Esophagus (tissue), 2 donors: ENCODE measurements around the gene ABCC5. TPM values are rescaled to one million over a fixed set of nuclear protein-coding genes. Genes with fewer than 3 reads are reported as not detected.

Experiments
- H3K27ac ChIP-seq, 2 donors: one replicate each; pipeline ENCODE4 v1.5.1; 2013; ENCODE audit warnings: low read depth in 2 of 2, mild to moderate bottlenecking in 2 of 2, inconsistent platforms in 1 of 2, low read length in 1 of 2, moderate library complexity in 1 of 2
- H3K27me3 ChIP-seq, 2 donors: one replicate each; pipeline ENCODE4 v1.6.1; 2013; ENCODE audit warnings: low read length in 2 of 2, control low read depth in 1 of 2, mild to moderate bottlenecking in 1 of 2; ENCODE audit not compliant: insufficient read depth in 2 of 2, control insufficient read depth in 1 of 2
- H3K36me3 ChIP-seq, 2 donors: one replicate each; pipeline ENCODE4 v1.6.1; 2013; ENCODE audit warnings: low read length in 1 of 2; ENCODE audit not compliant: control insufficient read depth in 2 of 2, insufficient read depth in 2 of 2
- H3K4me1 ChIP-seq, 2 donors: one replicate each; pipeline ENCODE4 v1.6.1; 2013; ENCODE audit warnings: low read length in 1 of 2; ENCODE audit not compliant: control insufficient read depth in 2 of 2, insufficient read depth in 2 of 2
- H3K4me3 ChIP-seq, 2 donors: one replicate each; pipeline ENCODE4 v1.5.1; 2013; ENCODE audit warnings: low read length in 2 of 2, mild to moderate bottlenecking in 2 of 2, low read depth in 1 of 2, moderate library complexity in 1 of 2
- H3K9me3 ChIP-seq, 2 donors: one replicate each; pipeline ENCODE4 v1.6.1; 2013; ENCODE audit warnings: mild to moderate bottlenecking in 2 of 2, low read depth in 1 of 2, low read length in 1 of 2, moderate library complexity in 1 of 2; ENCODE audit not compliant: control insufficient read depth in 2 of 2, insufficient read depth in 1 of 2
- WGBS, 2 donors: extraction: QIAGEN DNeasy Blood & Tissue Kit; methylation state at CpG; one replicate each; pipeline ENCODE4 v1.1.7; 2013; 5-methylcytosine and 5-hydroxymethylcytosine counted together
- polyA plus RNA-seq, 2 donors: library from polyadenylated mRNA; stranded (reverse); fragments of 200-250 nt; gene quantifications; one replicate each; pipeline ENCODE4 v1.2.3, GENCODE V29; 2013
- donor health status: healthy with polysubstance abuse.
- donor health status: Bipolar disorder and iron deficiency.

The ABCC5 gene
- 10 to 100 TPM; 19.2 to 56.0 TPM for polyA plus RNA-seq

DNA sequence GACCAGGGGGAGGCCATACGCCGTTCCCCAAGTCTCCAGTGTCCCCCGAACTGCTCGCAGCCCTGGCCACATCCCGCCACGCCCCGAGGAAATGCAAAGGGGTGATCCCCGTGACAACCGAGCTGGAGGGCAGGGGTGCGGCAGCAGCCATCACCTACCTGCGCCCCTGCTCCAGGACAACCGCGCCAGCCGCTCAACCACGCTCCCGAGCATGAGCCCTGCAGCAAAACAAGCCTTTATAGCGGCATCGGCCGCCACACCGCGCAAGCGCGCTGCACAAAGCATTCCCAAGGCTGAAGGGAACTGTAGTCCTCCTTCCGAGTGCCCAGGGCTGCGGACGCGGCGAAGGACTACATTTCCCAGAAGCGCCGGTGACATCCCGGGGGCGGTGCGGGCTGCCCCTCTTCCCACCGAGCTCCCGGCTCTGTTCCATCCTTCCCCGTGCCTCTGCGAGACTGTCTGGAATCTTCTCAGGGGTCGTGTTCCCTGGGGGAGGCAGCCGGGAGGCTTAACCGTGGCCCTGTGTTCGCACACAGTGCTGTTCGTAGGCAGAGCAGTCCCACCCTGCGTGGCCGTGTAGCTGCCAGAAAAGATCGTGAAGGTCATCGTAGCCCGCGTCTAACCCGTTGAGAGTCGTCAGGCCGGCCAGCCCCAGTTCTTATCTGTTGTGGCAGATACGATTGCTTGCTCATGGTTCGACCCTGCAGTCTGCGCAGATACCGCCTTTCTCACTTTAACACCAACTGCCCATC lies at the start of gene ABCC5:
Gene ABCC5 (minus strand): TSS at position 213 of the 752 bp plus-strand sequence. CDS start 3,492 bp downstream, outside the sequence.
- Histone ChIP-seq H3K4me3 (peak within 1 kb of the TSS; percentile 87 to 94), H3K4me1 (no peaks in the 10 kb centered on the region), H3K36me3 (no peaks in the 10 kb centered on the region), H3K27me3 (no peaks in the 10 kb centered on the region), H3K27ac (peak within 1 kb of the TSS; percentile 69 to 75), H3K9me3 (no peaks in the 10 kb centered on the region)
- 0% methylated on average over 55 of the region's 55 CpGs for WGBS, 2 donors

DNA sequence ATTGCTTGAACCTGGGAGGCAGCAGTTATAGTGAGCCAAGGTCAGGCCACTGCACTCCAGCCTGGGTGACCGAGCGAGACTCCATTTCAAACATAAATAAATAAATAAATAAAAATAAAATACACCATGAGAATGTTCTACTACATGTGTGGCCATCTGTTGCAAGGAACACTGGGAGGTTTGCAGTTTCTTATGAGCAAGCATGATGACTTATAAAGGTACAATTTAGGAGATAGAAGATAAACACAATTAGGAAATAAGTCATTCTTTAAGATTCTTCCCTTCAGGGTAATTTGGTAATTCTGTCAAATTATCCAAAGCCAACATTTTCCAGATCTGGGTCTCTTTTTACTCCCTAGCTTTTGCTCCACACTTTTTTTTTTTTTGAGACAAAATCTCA lies 48.5 kb upstream of the ABCC5 start:
- no peaks in the 10 kb centered on the region for H3K9me3 ChIP-seq
- WGBS, 2 donors: 86 to 93% methylated on average over 2 of the region's 2 CpGs

DNA sequence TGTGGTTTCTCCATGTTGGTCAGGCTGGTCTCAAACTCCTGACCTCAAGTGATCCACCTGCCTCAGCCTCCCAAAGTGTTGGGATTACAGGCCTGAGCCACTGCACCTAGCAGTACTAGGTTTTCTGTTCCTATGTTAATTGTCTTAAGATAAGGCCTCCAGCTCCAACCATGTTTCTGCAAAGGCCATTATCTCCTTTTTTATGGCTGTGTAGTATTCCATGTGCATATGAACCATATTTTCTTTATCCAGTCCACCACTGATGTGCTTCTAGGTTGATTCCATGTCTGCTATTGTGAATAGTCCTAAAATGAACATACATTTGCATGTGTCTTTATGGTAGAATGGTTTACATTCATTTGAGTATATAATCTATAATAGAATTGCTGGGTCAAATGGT lies 45.0 kb upstream of the ABCC5 start:
- no peaks in the 10 kb centered on the region for H3K9me3 ChIP-seq
- no peak overlapping the region for H3K27ac ChIP-seq
- no peaks in the 10 kb centered on the region for H3K36me3 ChIP-seq
- H3K27me3 ChIP-seq: no peaks in the 10 kb centered on the region
- no peaks in the 10 kb centered on the region for H3K4me1 ChIP-seq
- no peak overlapping the region for H3K4me3 ChIP-seq

More for the DNA sequence above, 48.5 kb upstream of the ABCC5 start:
- Histone ChIP-seq H3K4me3 (no peak overlapping the region), H3K27me3 (no peaks in the 10 kb centered on the region), H3K27ac (no peak overlapping the region), H3K36me3 (no peaks in the 10 kb centered on the region), H3K4me1 (no peaks in the 10 kb centered on the region)

DNA sequence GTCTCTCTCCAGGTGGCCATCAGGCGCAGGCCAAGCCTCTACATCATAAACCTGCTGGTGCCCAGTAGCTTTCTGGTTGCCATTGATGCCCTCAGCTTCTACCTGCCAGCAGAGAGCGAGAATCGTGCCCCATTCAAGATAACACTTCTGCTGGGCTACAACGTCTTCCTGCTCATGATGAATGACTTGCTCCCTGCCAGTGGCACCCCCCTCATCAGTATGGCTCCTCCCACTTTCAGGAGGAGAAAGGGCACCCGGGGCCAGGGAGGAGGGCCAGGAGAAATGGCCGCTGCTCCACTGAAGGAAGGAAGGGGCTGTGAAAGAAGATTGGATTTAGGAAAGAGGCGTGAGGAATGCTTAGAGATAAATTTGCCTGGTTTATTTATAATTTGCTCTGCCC lies 41.7 kb upstream of the ABCC5 start:
- Histone ChIP-seq H3K9me3 (no peaks in the 10 kb centered on the region), H3K27me3 (no peaks in the 10 kb centered on the region), H3K27ac (no peak overlapping the region), H3K4me1 (no peaks in the 10 kb centered on the region), H3K36me3 (no peaks in the 10 kb centered on the region), H3K4me3 (no peak overlapping the region)
- WGBS, 2 donors: 49 to 59% methylated on average over 7 of the region's 7 CpGs

DNA sequence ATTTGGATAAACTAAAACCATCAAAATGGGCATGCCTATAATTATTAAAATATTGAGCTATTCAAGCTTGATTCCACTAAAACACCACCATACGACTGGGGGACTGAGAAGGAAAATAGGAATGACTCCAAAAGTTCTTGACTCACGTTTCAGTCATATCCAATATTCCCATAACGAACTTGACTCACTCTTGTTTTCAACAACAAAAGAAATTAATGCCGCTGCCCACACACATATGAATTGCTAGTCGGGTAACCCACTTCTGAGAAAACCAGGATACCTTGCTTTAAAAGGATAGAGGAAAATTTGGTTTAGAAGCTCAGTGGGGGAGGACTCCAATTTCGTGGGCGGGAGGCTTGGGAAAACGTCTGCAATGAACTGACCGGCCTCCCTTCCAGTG lies 40.3 kb upstream of the ABCC5 start:
- Histone ChIP-seq H3K4me1 (no peaks in the 10 kb centered on the region), H3K27me3 (peaks cover 0 to 2% of the 10 kb centered on the region in 2 donors), H3K36me3 (no peaks in the 10 kb centered on the region), H3K4me3 (no peak overlapping the region), H3K27ac (no peak overlapping the region), H3K9me3 (no peaks in the 10 kb centered on the region)
- WGBS, 2 donors: 48 to 54% methylated on average over 9 of the region's 9 CpGs

DNA sequence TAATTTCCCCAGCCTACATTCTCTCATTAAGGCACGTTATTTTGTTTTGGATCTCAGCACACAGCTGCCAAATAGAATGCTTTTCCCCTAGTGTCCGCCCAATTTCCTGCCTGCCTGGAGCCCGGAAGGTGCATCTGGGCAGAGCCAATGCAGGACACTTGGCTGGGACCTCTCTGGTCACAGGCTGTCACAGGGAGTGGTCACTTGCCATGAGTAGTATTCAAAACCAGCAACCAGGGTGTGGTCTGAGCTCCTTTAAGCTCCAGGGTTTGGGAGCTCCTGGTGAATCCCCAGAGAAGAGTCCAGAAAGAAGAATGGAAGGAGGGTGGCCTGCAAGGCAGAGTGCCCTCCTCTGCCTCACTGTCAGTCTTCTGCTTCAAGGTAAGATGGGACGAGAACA lies 35.1 kb upstream of the ABCC5 start, which contains the start of gene HTR3C:
Gene HTR3C (plus strand): TSS at position 281 of the 400 bp plus-strand sequence. CDS start 34 bp downstream, at position 315.
- no peaks in the 10 kb centered on the region for H3K36me3 ChIP-seq
- H3K27me3 ChIP-seq: peaks cover 0 to 2% of the 10 kb centered on the region in 2 donors
- H3K9me3 ChIP-seq: no peaks in the 10 kb centered on the region
- no peaks in the 10 kb centered on the region for H3K4me1 ChIP-seq
- WGBS, 2 donors: 75 to 79% methylated on average over 4 of the region's 4 CpGs
- H3K27ac ChIP-seq: no peak within 1 kb of the TSS
- no peak within 1 kb of the TSS for H3K4me3 ChIP-seq

DNA sequence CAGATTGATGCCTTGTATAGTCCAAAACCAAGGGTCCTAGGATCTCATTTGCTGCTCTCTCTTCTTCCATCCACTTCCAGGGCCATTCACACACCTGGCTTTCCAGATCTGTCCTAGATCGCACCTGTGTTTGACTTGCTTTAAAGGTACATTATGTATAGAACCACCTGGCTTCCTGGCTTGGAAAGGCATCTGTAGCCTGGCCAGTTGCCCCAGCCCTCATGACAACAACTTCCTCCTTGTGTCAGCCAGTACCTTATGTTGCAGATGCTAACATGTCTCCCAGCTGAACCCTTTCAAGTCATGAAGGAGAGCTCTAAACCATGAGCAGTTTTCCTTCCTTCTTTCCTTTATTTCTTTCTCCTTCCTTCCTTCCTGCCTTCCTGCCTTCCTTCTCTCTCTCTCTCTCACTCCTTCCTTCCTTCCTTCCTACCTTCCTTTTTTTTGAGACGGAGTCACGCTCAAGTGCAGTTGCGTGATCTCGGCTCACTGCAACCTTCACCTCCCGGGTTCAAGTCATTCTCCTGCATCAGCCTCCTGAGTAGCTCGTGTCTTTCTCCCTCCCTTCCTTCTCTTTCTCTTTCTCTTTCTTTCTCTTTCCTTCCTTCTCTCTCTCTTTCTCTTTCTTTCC lies 32.6 kb upstream of the ABCC5 start:
- Histone ChIP-seq H3K27me3 (peaks cover 0 to 2% of the 10 kb centered on the region in 2 donors), H3K36me3 (no peaks in the 10 kb centered on the region), H3K4me3 (no peak overlapping the region), H3K4me1 (no peaks in the 10 kb centered on the region), H3K27ac (no peak overlapping the region), H3K9me3 (no peaks in the 10 kb centered on the region)
- WGBS, 2 donors: 82 to 84% methylated on average over 7 of the region's 7 CpGs

DNA sequence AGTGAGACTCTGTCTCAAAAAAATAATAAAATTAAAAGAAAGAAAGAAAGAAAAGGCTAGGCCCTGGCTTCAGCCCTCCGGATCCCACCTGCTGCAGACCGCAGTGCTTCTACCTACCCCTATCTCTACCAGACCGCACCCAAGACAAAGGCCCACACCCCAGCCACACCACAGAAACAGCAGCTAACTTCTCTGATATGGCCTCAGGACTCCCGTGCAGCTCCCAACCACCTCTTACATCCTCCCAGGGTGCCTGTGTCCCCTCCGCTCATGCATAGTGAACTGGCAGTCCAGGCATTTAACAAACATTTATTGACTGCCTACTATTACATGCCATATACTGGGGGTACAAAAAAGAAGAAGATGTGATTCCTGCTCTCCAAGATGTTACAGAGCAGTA lies 28.3 kb upstream of the ABCC5 start:
- H3K27ac ChIP-seq: no peak overlapping the region
- H3K4me3 ChIP-seq: no peak overlapping the region
- no peaks in the 10 kb centered on the region for H3K36me3 ChIP-seq
- 89 to 93% methylated on average over 5 of the region's 5 CpGs for WGBS, 2 donors
- no peaks in the 10 kb centered on the region for H3K27me3 ChIP-seq
- no peaks in the 10 kb centered on the region for H3K9me3 ChIP-seq
- no peaks in the 10 kb centered on the region for H3K4me1 ChIP-seq

DNA sequence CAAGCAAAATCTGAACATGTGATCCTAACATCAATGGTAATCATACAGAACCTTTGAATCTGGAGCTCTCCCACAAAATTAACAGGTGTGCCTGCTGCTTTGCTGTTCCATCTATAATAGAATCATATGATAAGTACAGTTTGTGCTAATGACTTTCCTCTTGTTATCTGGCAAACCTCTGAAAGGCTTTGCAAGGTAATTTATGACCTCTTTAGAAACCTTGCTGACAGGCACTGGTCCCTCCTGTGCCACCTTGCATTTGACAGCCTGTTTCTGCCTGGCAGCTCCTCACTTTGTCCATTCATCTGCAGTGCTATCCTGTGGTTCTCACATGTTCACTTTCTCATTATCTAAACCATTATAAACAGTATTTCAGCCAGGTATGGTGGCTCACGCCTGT lies 24.9 kb upstream of the ABCC5 start:
- no peaks in the 10 kb centered on the region for H3K9me3 ChIP-seq
- H3K36me3 ChIP-seq: no peaks in the 10 kb centered on the region
- no peak overlapping the region for H3K4me3 ChIP-seq
- H3K4me1 ChIP-seq: peaks cover 0 to 4% of the 10 kb centered on the region in 2 donors
- WGBS, 2 donors: 87 to 94% methylated on average over 1 of the region's 1 CpG
- no peak overlapping the region for H3K27ac ChIP-seq
- H3K27me3 ChIP-seq: no peaks in the 10 kb centered on the region

DNA sequence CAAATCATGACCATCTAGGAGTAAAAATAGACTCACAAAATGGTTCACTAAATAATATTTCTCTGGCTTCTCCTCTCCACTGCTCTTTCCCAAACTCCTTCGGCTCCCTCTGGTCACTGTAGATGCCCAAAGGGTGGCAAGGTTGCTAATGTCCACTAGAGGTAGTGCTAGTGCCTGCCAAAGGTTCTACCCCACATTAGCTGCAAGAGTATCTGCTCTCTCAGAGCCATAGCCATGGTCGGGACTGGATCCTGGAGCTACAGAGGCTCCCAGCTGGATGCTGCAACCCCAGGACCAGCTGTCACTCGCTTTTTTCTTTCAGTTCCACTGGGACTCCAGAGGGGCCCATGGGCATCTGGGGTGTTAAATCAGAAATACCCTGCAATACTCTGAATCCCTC lies 22.3 kb upstream of the ABCC5 start:
- no peaks in the 10 kb centered on the region for H3K27me3 ChIP-seq
- H3K27ac ChIP-seq: no peak overlapping the region
- H3K36me3 ChIP-seq: no peaks in the 10 kb centered on the region
- 62 to 70% methylated on average over 3 of the region's 3 CpGs for WGBS, 2 donors
- no peaks in the 10 kb centered on the region for H3K9me3 ChIP-seq
- no peak overlapping the region for H3K4me3 ChIP-seq
- peaks cover 0 to 4% of the 10 kb centered on the region in 2 donors for H3K4me1 ChIP-seq
